Pancreas (tissue), 10 donors: ENCODE measurements around the gene FAAP100. TPM values are rescaled to one million over a fixed set of nuclear protein-coding genes. Genes with fewer than 3 reads are reported as not detected.
A peak's percentile ranks its signal among the peaks of the same experiment; 100 is the strongest.

Source experiments
- ATAC-seq, 4 donors: fragments of 200-7000 bp; cut with Tn5 transposase; one replicate each; pipeline versions ENCODE4 v1.8.0 to v1.9.1; 2020; ENCODE audit warnings: mild to moderate bottlenecking in 4 of 4, moderate library complexity in 4 of 4
- DNase-seq, 6 donors: peaks; one replicate each; pipeline ENCODE4 v3.0.0-alpha.2; 2020
- FAIRE-seq: peaks from 2 replicates; lab custom pipeline; 2012; peaks lifted over from hg19 to GRCh38; lab: Jason Lieb, UNC
- H3K27ac ChIP-seq, 4 donors: fragments of 200-600 bp; sonication (generic); 1 replicate in 3 of 4; 2 replicates in 1 of 4; pipeline versions ENCODE4 v1.5.0 to v1.8.0; 2020
- H3K27me3 ChIP-seq, 4 donors: fragments of 200-600 bp; one replicate each; pipeline ENCODE4 v1.8.0; 2021
- H3K36me3 ChIP-seq, 3 donors: fragments of 200-600 bp; sonication (generic) in 1 of 3; one replicate each; pipeline versions ENCODE4 v1.5.0 to v1.8.0; 2020 to 2021
- H3K4me1 ChIP-seq, 3 donors: fragments of 200-600 bp; one replicate each; pipeline ENCODE4 v1.8.0; 2021
- H3K4me3 ChIP-seq, 4 donors: fragments of 200-600 bp; sonication (generic) in 2 of 4; one replicate each; pipeline versions ENCODE4 v1.5.0 to v1.8.0; 2020 to 2021
- H3K9me3 ChIP-seq, 4 donors: fragments of 200-600 bp; one replicate each; pipeline ENCODE4 v1.8.0; 2021
- WGBS, 2 donors: extraction: QIAGEN DNeasy Blood & Tissue Kit; methylation state at CpG; one replicate each; pipeline ENCODE4 v1.1.7; 2013; 5-methylcytosine and 5-hydroxymethylcytosine counted together
- intact Hi-C, 3 donors: fragments of 100-400 bp; cut with DNase I; formaldehyde crosslinking; loops; one replicate each; pipeline versions ENCODE4 v1.11.1 to v1.14.2; 2022
- polyA plus RNA-seq, 2 donors: library from polyadenylated mRNA; stranded (reverse); fragments of 200-250 nt; gene quantifications; one replicate each; pipeline ENCODE4 v1.2.3, GENCODE V29; 2013
- total RNA-seq, 6 donors: library from RNA; stranded (reverse); fragmentation: NEBNext Ultra II Directional in 4 of 6; extraction: Animal tissue kit (Norgen Biotek cat#: 25700) in 4 of 6; gene quantifications; one replicate each; pipeline versions ENCODE4 v1.2.1 to v1.2.4, GENCODE V29; 2021 to 2023
- TF ChIP-seq, protein P1 (sequence below), 4 donors: fragments of 200-600 bp; sonication (generic) in 3 of 4; IDR thresholded peaks; one replicate each; pipeline versions ENCODE4 v1.5.0 to v1.8.0; 2021; ENCODE audit warnings: antibody characterized with exemption in 4 of 4
- donor health status: healthy with polysubstance abuse.
- donor health status: DM: no; HTN: no; CAD: no; lungs with moderate emphysema.
- donor health status: DM: no; HTN: no; CAD: no.
- donor health status: control.
- donor health status: control.
- donor health status: Bipolar disorder and iron deficiency.
- donor health status: DM: yes; HTN: yes; CAD: no.
- donor health status: DM: no; HTN: no; CAD: no.
- donor health status: DM: no; HTN: no; CAD: no.
- donor health status: DM: yes; HTN: yes; CAD: no.

Gene FAAP100
- total and polyA plus RNA-seq, 8 donors, result 9.4 to 66.0 (median 14.8) TPM

DNA sequence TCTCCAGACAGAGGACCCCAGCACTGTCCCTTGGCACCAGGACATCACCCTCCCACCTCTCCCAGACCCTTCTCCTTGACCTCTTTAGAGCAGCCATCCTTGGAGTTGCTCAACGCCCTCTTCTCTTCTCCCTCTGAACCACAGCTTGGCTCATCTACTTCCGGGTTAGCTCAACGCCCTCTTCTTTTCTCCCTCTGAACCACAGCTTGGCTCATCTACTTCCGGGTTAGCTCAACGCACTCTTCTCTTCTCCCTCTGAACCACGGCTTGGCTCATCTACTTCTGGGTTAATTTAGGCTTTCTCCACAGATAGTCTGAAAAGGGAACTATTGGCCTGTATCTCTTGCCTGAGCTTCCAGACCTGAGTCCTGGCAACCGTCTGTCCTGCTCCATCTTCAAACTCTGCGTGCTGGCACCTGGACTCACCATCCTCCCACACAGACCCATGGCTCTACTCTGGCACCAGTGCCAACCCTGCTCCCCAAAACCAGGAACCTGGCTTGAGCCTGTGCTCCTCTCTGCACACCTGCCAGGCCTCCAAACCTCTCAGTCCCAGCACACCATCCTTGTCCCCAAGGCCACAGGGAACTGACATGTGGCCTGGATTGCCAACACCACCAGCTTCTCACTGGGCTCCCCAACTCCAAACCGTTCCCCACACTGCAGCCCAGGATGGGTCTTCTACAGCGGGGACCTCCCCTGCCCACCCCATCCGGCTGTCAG lies 25.3 kb upstream of the FAAP100 start:
- no peak for FAIRE-seq

DNA sequence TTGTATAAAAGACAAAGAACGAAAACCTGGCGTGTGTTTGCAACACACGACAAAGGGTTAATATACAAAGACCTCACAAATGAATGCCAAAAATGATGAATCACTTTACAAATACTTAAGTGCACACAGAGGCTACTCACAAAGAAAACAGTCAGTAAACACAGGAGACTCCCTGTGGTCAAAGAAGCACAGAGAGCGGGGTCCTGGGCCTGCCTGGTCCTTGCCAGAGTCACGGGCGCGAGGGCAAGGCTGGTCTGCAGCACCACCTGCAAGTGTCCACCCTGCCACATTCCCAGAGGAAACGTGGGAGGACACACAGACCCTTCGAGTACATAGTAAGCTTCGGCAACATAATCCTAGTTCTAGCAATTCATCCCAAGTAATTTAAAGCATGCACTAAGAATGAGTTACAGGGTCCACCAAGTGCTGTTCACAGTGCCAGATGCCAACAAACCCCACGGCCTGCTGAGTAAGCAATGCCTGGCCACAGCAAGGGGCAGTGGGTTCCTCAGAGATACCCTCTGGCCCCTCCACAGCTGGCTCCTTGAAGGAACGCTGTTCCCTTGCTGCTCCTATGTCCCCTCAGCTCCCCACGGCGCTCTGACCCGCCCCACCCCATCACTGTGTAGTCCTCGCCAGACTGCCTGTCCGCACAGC lies 24.6 kb upstream of the FAAP100 start:
- FAIRE-seq (no peak), ATAC-seq (peak in 3 of 4 donors; percentile 54 to 66 (median 61)), DNase-seq (peak in 1 of 6 donors; percentile 58)
- H3K27ac ChIP-seq, result no peak overlapping the region
- no peak overlapping the region for H3K4me3 ChIP-seq
- WGBS, 2 donors, result 57 to 73% methylated on average over 16 to 17 of the region's 17 CpGs
- TF ChIP-seq, protein P1, sequence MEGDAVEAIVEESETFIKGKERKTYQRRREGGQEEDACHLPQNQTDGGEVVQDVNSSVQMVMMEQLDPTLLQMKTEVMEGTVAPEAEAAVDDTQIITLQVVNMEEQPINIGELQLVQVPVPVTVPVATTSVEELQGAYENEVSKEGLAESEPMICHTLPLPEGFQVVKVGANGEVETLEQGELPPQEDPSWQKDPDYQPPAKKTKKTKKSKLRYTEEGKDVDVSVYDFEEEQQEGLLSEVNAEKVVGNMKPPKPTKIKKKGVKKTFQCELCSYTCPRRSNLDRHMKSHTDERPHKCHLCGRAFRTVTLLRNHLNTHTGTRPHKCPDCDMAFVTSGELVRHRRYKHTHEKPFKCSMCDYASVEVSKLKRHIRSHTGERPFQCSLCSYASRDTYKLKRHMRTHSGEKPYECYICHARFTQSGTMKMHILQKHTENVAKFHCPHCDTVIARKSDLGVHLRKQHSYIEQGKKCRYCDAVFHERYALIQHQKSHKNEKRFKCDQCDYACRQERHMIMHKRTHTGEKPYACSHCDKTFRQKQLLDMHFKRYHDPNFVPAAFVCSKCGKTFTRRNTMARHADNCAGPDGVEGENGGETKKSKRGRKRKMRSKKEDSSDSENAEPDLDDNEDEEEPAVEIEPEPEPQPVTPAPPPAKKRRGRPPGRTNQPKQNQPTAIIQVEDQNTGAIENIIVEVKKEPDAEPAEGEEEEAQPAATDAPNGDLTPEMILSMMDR (IDR thresholded peaks at IDR 0.05), result no peak
- intact Hi-C loops, result no loop called here
- H3K9me3 ChIP-seq, result no peaks in the 10 kb centered on the region
- H3K27me3 ChIP-seq, result no peaks in the 10 kb centered on the region
- peaks cover 0 to 13% (median 7%) of the 10 kb centered on the region in 3 donors for H3K4me1 ChIP-seq
- H3K36me3 ChIP-seq, result no peaks in the 10 kb centered on the region

More for the DNA sequence above, 25.3 kb upstream of the FAAP100 start:
- peaks cover 0 to under 1% (median 0%) of the 10 kb centered on the region in 3 donors for H3K36me3 ChIP-seq
- H3K4me3 ChIP-seq, result no peak overlapping the region
- H3K27me3 ChIP-seq, result no peaks in the 10 kb centered on the region
- TF ChIP-seq, protein P1 (IDR thresholded peaks at IDR 0.05), result no peak
- no peak overlapping the region for H3K27ac ChIP-seq
- H3K9me3 ChIP-seq, result no peaks in the 10 kb centered on the region
- WGBS, 2 donors, result 82 to 89% methylated on average over 11 of the region's 11 CpGs
- DNase-seq (peak in 1 of 6 donors; percentile 34), ATAC-seq (peak in 3 of 4 donors; percentile 13 to 22 (median 15))
- H3K4me1 ChIP-seq, result peaks cover 0 to 13% (median 7%) of the 10 kb centered on the region in 3 donors
- intact Hi-C loops, result no loop called here

DNA sequence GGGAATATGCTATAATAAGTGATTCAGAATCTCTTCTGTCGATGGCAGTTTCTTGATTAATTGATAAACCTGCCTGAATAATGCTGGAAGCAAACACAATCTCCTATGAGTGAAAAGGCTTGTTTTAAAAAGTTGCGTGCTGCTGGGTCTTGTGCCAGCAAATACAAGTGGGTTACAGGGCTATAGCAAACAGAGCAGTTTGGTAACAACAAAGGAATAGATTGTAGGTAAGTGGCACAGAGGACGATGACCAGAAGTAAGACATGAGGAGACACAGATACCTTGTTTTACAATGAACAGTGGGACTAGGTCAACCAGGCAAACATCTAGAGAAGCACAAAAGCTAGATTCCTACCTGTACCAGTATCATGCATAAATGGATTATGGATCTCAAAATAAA lies 23.7 kb upstream of the FAAP100 start:
- DNase-seq (no peak), FAIRE-seq (no peak), ATAC-seq (peak in 1 of 4 donors; percentile 9)
- no peak overlapping the region for H3K27ac ChIP-seq
- intact Hi-C loops, result no loop called here
- TF ChIP-seq, protein P1 (IDR thresholded peaks at IDR 0.05), result no peak
- H3K27me3 ChIP-seq, result no peaks in the 10 kb centered on the region
- no peak overlapping the region for H3K4me3 ChIP-seq
- 55 to 62% methylated on average over 3 of the region's 3 CpGs for WGBS, 2 donors
- peaks cover 0 to 13% (median 7%) of the 10 kb centered on the region in 3 donors for H3K4me1 ChIP-seq
- H3K9me3 ChIP-seq, result no peaks in the 10 kb centered on the region
- H3K36me3 ChIP-seq, result peaks cover 0 to 8% (median 5%) of the 10 kb centered on the region in 3 donors

DNA sequence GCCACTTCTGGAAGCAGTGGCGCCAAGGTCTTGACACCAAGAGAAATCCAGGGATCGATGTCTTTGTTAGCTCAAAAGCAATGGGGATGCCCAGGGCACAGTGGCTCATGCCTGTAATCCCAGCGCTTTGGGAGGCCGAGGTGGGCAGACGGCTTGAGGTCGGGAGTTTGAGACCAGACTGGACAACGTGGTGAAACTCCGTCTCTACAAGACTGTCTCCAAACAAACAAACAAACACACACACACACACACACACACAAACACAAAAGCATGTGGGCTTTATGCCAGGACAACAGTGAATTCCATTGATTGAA lies 22.4 kb upstream of the FAAP100 start:
- no peak for FAIRE-seq
- H3K27ac ChIP-seq, result no peak overlapping the region
- no peak for ATAC-seq
- no peaks in the 10 kb centered on the region for H3K27me3 ChIP-seq
- TF ChIP-seq, protein P1 (IDR thresholded peaks at IDR 0.05), result no peak
- H3K4me3 ChIP-seq, result no peak overlapping the region
- peaks cover 0 to 20% (median 9%) of the 10 kb centered on the region in 3 donors for H3K36me3 ChIP-seq
- H3K4me1 ChIP-seq, result peaks cover 0 to 13% (median 7%) of the 10 kb centered on the region in 3 donors
- intact Hi-C loops, result no loop called here
- peak in 1 of 6 donors; percentile 16 for DNase-seq
- WGBS, 2 donors, result 84 to 85% methylated on average over 8 of the region's 8 CpGs
- H3K9me3 ChIP-seq, result no peaks in the 10 kb centered on the region
